ENCODE measurements around the gene EPG5. TPM values are rescaled to one million over a fixed set of nuclear protein-coding genes. Genes with fewer than 3 reads are reported as not detected.
"Not testable (repeated sequence)": the region's sequence is repeated elsewhere in the genome, so short reads cannot be mapped to it uniquely, and the experiment has no call there.

Gene EPG5
- total and polyA plus RNA-seq, 4 donors = 3.2 to 20.3 (median 11.1) TPM

DNA sequence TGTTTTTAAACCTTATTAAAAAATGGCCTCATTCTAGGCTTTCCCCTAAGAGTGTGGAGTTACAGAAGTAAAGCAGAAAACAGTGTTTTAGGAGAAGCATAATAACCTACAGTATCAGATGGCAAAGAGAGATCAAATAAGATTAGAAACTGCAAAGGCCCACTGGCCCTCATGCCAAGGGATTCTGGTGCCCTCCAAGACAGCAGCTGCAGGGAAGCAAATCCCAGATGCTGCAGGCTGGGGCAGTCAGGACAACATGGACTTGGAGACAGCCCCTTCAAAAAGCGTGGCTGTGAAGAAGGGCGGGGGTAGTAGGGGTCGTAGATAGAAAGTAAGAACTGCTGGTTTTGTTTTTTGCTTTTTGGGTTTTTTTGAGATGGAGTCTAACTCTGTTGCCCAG, 28.3 kb upstream of the EPG5 start (continued):
- TF ChIP-seq, protein P1, sequence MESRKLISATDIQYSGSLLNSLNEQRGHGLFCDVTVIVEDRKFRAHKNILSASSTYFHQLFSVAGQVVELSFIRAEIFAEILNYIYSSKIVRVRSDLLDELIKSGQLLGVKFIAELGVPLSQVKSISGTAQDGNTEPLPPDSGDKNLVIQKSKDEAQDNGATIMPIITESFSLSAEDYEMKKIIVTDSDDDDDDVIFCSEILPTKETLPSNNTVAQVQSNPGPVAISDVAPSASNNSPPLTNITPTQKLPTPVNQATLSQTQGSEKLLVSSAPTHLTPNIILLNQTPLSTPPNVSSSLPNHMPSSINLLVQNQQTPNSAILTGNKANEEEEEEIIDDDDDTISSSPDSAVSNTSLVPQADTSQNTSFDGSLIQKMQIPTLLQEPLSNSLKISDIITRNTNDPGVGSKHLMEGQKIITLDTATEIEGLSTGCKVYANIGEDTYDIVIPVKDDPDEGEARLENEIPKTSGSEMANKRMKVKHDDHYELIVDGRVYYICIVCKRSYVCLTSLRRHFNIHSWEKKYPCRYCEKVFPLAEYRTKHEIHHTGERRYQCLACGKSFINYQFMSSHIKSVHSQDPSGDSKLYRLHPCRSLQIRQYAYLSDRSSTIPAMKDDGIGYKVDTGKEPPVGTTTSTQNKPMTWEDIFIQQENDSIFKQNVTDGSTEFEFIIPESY (IDR thresholded peaks at IDR 0.05) = no peak
- no peak for TF ChIP-seq RXRA (IDR thresholded peaks at IDR 0.05)

DNA sequence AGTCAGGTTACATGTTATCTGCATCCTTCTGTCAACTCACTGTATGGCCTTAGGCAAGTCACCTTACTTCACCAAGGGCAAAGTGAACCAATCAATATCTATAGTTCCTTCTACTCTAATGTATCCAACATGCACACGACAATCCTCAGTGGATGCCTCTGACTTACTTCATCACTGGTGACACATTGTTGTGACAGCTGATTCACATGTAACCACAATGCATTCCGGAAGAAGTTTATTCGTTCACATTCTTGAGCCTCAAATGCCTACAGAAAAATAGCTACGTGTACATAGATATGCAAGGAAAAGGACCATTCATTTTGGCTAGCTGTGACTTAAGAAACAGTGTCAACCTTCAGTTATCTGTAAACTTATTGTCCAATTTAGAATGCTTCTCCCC, 26.3 kb upstream of the EPG5 start:
- WGBS = 92% methylated on average over 4 of the region's 4 CpGs
- no peak for TF ChIP-seq RXRA (IDR thresholded peaks at IDR 0.05)
- no peak for TF ChIP-seq RAD21 (IDR thresholded peaks at IDR 0.05)
- TF ChIP-seq SP1 (IDR thresholded peaks at IDR 0.05) = no peak
- no peak for TF ChIP-seq HNF4A (conservative IDR thresholded peaks at IDR 0.05)
- TF ChIP-seq EGR1 (IDR thresholded peaks at IDR 0.05; ENCODE audit: low read depth in 2 of 2) = no peak
- TF ChIP-seq GABPA (IDR thresholded peaks at IDR 0.05 in 1 of 2, conservative IDR thresholded peaks at IDR 0.05 in 1 of 2) = no peak
- TF ChIP-seq, protein P2, sequence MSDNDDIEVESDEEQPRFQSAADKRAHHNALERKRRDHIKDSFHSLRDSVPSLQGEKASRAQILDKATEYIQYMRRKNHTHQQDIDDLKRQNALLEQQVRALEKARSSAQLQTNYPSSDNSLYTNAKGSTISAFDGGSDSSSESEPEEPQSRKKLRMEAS (IDR thresholded peaks at IDR 0.05) = no peak
- no peak for TF ChIP-seq YY1 (IDR thresholded peaks at IDR 0.05)
- TF ChIP-seq, protein P3, sequence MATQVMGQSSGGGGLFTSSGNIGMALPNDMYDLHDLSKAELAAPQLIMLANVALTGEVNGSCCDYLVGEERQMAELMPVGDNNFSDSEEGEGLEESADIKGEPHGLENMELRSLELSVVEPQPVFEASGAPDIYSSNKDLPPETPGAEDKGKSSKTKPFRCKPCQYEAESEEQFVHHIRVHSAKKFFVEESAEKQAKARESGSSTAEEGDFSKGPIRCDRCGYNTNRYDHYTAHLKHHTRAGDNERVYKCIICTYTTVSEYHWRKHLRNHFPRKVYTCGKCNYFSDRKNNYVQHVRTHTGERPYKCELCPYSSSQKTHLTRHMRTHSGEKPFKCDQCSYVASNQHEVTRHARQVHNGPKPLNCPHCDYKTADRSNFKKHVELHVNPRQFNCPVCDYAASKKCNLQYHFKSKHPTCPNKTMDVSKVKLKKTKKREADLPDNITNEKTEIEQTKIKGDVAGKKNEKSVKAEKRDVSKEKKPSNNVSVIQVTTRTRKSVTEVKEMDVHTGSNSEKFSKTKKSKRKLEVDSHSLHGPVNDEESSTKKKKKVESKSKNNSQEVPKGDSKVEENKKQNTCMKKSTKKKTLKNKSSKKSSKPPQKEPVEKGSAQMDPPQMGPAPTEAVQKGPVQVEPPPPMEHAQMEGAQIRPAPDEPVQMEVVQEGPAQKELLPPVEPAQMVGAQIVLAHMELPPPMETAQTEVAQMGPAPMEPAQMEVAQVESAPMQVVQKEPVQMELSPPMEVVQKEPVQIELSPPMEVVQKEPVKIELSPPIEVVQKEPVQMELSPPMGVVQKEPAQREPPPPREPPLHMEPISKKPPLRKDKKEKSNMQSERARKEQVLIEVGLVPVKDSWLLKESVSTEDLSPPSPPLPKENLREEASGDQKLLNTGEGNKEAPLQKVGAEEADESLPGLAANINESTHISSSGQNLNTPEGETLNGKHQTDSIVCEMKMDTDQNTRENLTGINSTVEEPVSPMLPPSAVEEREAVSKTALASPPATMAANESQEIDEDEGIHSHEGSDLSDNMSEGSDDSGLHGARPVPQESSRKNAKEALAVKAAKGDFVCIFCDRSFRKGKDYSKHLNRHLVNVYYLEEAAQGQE (IDR thresholded peaks at IDR 0.05) = no peak

DNA sequence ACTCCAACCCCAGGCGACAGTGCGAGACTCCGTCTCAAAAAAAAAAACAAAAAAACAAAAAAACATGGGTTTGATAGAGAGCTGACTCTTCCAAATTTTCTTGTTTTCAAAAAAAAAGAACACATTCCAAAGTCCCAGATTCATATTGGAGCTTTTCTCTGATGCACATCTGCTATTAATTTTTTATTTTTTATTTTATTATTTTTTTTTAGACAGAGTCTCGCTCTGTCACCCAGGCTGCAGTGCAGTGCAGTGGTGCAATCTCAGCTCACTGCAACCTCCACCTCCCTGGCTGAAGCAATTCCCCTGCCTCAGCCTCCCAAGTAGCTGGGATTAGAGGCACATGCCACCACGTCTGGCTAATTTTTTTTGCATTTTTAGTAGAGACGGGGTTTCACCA, 25.4 kb upstream of the EPG5 start:
- not testable (repeated sequence) for H3K4me1 ChIP-seq (ENCODE audit: control insufficient read depth in 4 of 4, insufficient read depth in 4 of 4, low read length in 3 of 4); H3K27ac ChIP-seq (ENCODE audit: low read depth in 1 of 2, low read length in 2 of 2); H3K4me3 ChIP-seq (ENCODE audit: low read depth in 1 of 3, low read length in 3 of 3); H3K9me3 ChIP-seq (ENCODE audit: control insufficient read depth in 4 of 4, low read length in 3 of 4); DNase-seq (ENCODE audit: low spot score); H3K27me3 ChIP-seq (ENCODE audit: control insufficient read depth in 4 of 4, insufficient read depth in 4 of 4, low read length in 3 of 4); H3K9ac ChIP-seq (ENCODE audit: low read depth in 1 of 2, low read length in 2 of 2)
- peaks cover 0 to 15% (median 6%) of the 10 kb centered on the region in 4 donors for H3K36me3 ChIP-seq (ENCODE audit: control insufficient read depth in 4 of 4, insufficient read depth in 3 of 4, low read depth in 1 of 4, low read length in 3 of 4)
- WGBS = 96% methylated on average over 6 of the region's 6 CpGs

More for the DNA sequence above, 26.3 kb upstream of the EPG5 start:
- Histone ChIP-seq H3K9me3 (ENCODE audit: control insufficient read depth in 4 of 4, low read length in 3 of 4) (no peaks in the 10 kb centered on the region), H3K27me3 (ENCODE audit: control insufficient read depth in 4 of 4, insufficient read depth in 4 of 4, low read length in 3 of 4) (no peaks in the 10 kb centered on the region), H3K27ac (ENCODE audit: low read depth in 1 of 2, low read length in 2 of 2) (no peak overlapping the region), H3K4me1 (ENCODE audit: control insufficient read depth in 4 of 4, insufficient read depth in 4 of 4, low read length in 3 of 4) (no peaks in the 10 kb centered on the region), H3K9ac (ENCODE audit: low read depth in 1 of 2, low read length in 2 of 2) (no peak overlapping the region), H3K36me3 (ENCODE audit: control insufficient read depth in 4 of 4, insufficient read depth in 3 of 4, low read depth in 1 of 4, low read length in 3 of 4) (peaks cover 0 to 10% (median 3%) of the 10 kb centered on the region in 4 donors), H3K4me3 (ENCODE audit: low read depth in 1 of 3, low read length in 3 of 3) (no peak overlapping the region)
- DNase-seq (ENCODE audit: low spot score) = no peak

DNA sequence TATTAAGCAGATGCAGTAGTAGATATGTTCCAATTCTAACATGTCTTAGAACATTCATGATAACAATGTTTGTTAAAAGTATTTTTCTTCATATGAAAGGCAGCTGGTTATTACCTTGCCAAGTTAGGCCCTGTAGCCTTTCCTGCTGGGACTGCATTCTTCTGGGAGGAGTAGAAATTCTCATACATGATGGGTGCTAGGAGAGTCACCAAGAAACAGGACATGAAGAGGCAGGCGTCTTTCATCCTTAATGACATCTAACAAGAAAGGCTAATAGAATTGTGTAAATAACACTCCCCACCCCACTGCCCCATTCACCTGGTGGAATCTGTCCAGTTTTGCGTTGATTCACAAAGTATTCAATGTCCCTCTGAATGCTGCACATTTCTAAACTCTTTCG, 24.7 kb upstream of the EPG5 start:
- Histone ChIP-seq H3K9me3 (ENCODE audit: control insufficient read depth in 4 of 4, low read length in 3 of 4) (no peaks in the 10 kb centered on the region), H3K9ac (ENCODE audit: low read depth in 1 of 2, low read length in 2 of 2) (no peak overlapping the region), H3K27me3 (ENCODE audit: control insufficient read depth in 4 of 4, insufficient read depth in 4 of 4, low read length in 3 of 4) (no peaks in the 10 kb centered on the region), H3K4me1 (ENCODE audit: control insufficient read depth in 4 of 4, insufficient read depth in 4 of 4, low read length in 3 of 4) (no peaks in the 10 kb centered on the region), H3K4me3 (ENCODE audit: low read depth in 1 of 3, low read length in 3 of 3) (no peak overlapping the region), H3K36me3 (ENCODE audit: control insufficient read depth in 4 of 4, insufficient read depth in 3 of 4, low read depth in 1 of 4, low read length in 3 of 4) (peaks cover 0 to 15% (median 6%) of the 10 kb centered on the region in 4 donors), H3K27ac (ENCODE audit: low read depth in 1 of 2, low read length in 2 of 2) (no peak overlapping the region)
- DNase-seq (ENCODE audit: low spot score) = no peak
- 94% methylated on average over 3 of the region's 3 CpGs for WGBS
- TF ChIP-seq, protein P4, sequence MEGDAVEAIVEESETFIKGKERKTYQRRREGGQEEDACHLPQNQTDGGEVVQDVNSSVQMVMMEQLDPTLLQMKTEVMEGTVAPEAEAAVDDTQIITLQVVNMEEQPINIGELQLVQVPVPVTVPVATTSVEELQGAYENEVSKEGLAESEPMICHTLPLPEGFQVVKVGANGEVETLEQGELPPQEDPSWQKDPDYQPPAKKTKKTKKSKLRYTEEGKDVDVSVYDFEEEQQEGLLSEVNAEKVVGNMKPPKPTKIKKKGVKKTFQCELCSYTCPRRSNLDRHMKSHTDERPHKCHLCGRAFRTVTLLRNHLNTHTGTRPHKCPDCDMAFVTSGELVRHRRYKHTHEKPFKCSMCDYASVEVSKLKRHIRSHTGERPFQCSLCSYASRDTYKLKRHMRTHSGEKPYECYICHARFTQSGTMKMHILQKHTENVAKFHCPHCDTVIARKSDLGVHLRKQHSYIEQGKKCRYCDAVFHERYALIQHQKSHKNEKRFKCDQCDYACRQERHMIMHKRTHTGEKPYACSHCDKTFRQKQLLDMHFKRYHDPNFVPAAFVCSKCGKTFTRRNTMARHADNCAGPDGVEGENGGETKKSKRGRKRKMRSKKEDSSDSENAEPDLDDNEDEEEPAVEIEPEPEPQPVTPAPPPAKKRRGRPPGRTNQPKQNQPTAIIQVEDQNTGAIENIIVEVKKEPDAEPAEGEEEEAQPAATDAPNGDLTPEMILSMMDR (IDR thresholded peaks at IDR 0.05; ENCODE audit: low read depth, low read length, missing input control) = no peak
- TF ChIP-seq HNF4G (IDR thresholded peaks at IDR 0.05) = no peak
- no peak for TF ChIP-seq HNF4A (conservative IDR thresholded peaks at IDR 0.05)
- no peak for TF ChIP-seq YY1 (IDR thresholded peaks at IDR 0.05)
- no peak for TF ChIP-seq RXRA (IDR thresholded peaks at IDR 0.05)
- no peak for TF ChIP-seq SP1 (IDR thresholded peaks at IDR 0.05)
- TF ChIP-seq, protein P1 (IDR thresholded peaks at IDR 0.05) = no peak
- no peak for TF ChIP-seq RAD21 (IDR thresholded peaks at IDR 0.05)
- TF ChIP-seq GABPA (IDR thresholded peaks at IDR 0.05 in 1 of 2, conservative IDR thresholded peaks at IDR 0.05 in 1 of 2) = no peak
